ENCODE results near the gene METTL8. TPM values are rescaled to one million over a fixed set of nuclear protein-coding genes. Genes with fewer than 3 reads are reported as not detected.
A peak's percentile ranks its signal among the peaks of the same experiment; 100 is the strongest.

The METTL8 gene
- total RNA-seq, 1 donor from 2014 or later = 33.7 TPM

DNA sequence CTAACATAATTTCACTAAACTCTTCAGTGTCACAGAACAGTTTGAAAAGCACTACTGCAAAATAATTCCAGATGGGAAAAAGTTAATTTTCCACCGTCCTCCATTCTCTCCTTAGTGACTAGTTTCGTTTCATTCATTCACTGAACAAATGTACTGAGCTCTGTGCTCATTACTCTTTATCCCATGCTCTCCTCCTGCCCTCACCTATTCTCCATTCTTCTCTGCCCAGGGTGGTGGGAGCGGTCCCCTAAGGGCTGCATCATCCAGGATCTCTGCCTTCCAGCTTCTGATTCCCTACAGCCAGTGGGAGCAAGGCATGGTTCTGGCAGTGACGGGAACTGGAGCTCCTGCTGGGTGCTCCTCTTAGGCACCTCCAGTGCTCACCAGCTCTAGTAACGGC is 139.2 kb downstream of the METTL8 start:
- no peak for DNase-seq (ENCODE audit: low read depth)
- Histone ChIP-seq H3K27me3 (ENCODE audit: control insufficient read depth, insufficient read depth, low read length) (no peaks in the 10 kb centered on the region), H3K36me3 (ENCODE audit: control insufficient read depth, insufficient read depth, low read length) (no peaks in the 10 kb centered on the region), H3K4me3 (ENCODE audit: low read depth, low read length) (no peak overlapping the region)
- no peak for FAIRE-seq
- no peak for TF ChIP-seq CTCF (IDR thresholded peaks at IDR 0.05; ENCODE audit: insufficient read depth, low read length, severe bottlenecking)

GRCh38 chr2:171293661-171294060 is 140.1 kb downstream of the METTL8 start:
- H3K4me3 ChIP-seq (ENCODE audit: low read depth, low read length) = no peak overlapping the region
- peak; percentile 65 for DNase-seq (ENCODE audit: low read depth)

DNA sequence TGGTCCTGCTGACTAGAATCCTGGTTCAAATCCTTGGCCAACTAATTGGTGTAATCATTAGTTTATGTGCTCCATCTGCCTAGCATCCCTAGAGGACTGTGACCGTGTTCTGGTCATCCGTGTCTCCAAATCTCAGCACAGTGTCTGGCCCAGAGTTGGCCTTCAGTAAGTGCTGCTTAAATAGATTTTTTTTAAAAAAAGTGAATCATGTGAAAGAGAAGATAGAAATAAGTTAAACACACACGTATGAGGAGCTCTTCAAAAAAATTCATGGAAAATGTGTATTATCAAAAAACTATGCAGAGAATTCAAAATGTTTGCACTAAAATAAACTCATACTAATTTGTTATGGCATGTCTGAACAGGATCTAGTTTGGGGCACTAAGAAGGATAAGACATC is 143.8 kb downstream of the METTL8 start:
- TF ChIP-seq CTCF (IDR thresholded peaks at IDR 0.05; ENCODE audit: insufficient read depth, low read length, severe bottlenecking) = no peak
- DNase-seq (ENCODE audit: low read depth) (no peak), FAIRE-seq (no peak)
- H3K27me3 ChIP-seq (ENCODE audit: control insufficient read depth, insufficient read depth, low read length) = no peaks in the 10 kb centered on the region
- no peaks in the 10 kb centered on the region for H3K36me3 ChIP-seq (ENCODE audit: control insufficient read depth, insufficient read depth, low read length)
- H3K4me3 ChIP-seq (ENCODE audit: low read depth, low read length) = no peak overlapping the region

More at GRCh38 chr2:171293661-171294060, 140.1 kb downstream of the METTL8 start:
- Histone ChIP-seq H3K27me3 (ENCODE audit: control insufficient read depth, insufficient read depth, low read length) (no peaks in the 10 kb centered on the region), H3K36me3 (ENCODE audit: control insufficient read depth, insufficient read depth, low read length) (no peaks in the 10 kb centered on the region)
- FAIRE-seq = no peak
- no peak for TF ChIP-seq CTCF (IDR thresholded peaks at IDR 0.05; ENCODE audit: insufficient read depth, low read length, severe bottlenecking)

GRCh38 chr2:171289316-171289715 is 144.5 kb downstream of the METTL8 start:
- Histone ChIP-seq H3K4me3 (ENCODE audit: low read depth, low read length) (no peak overlapping the region), H3K27me3 (ENCODE audit: control insufficient read depth, insufficient read depth, low read length) (no peaks in the 10 kb centered on the region), H3K36me3 (ENCODE audit: control insufficient read depth, insufficient read depth, low read length) (no peaks in the 10 kb centered on the region)
- DNase-seq (ENCODE audit: low read depth) = no peak
- no peak for TF ChIP-seq CTCF (IDR thresholded peaks at IDR 0.05; ENCODE audit: insufficient read depth, low read length, severe bottlenecking)
- FAIRE-seq = no peak

DNA sequence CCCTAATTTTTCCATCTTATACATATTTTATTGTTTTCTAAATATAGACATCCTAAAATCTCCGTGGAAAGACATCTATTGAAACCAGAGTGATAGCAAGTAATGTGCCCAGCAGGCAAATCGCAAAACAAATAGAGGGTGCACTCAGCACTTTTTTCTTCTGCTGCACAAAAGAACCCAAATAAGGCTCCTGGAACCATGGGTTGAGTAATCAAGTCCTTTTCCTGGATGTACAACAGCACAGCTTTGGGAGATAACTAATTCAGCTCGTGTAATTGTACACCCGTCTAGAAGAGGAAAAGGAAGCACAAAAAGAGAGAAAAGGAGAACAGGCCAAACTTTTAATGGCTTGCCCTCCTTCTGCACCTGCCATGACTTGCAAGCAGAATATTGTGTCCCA is 146.2 kb downstream of the METTL8 start:
- DNase-seq (ENCODE audit: low read depth) = peak; percentile 60
- Histone ChIP-seq H3K4me3 (ENCODE audit: low read depth, low read length) (no peak overlapping the region), H3K36me3 (ENCODE audit: control insufficient read depth, insufficient read depth, low read length) (no peaks in the 10 kb centered on the region), H3K27me3 (ENCODE audit: control insufficient read depth, insufficient read depth, low read length) (no peaks in the 10 kb centered on the region)
- no peak for TF ChIP-seq CTCF (IDR thresholded peaks at IDR 0.05; ENCODE audit: insufficient read depth, low read length, severe bottlenecking)
- no peak for FAIRE-seq

GRCh38 chr2:171287036-171287571 is 146.7 kb downstream of the METTL8 start:
- TF ChIP-seq CTCF (IDR thresholded peaks at IDR 0.05; ENCODE audit: insufficient read depth, low read length, severe bottlenecking) = no peak
- Histone ChIP-seq H3K4me3 (ENCODE audit: low read depth, low read length) (no peak overlapping the region), H3K36me3 (ENCODE audit: control insufficient read depth, insufficient read depth, low read length) (no peaks in the 10 kb centered on the region), H3K27me3 (ENCODE audit: control insufficient read depth, insufficient read depth, low read length) (no peaks in the 10 kb centered on the region)
- FAIRE-seq (no peak), DNase-seq (ENCODE audit: low read depth) (peak; percentile 26)

Data from bronchial epithelial cell (primary cell).